IMR-90 (cell line): Measurements from ENCODE around the gene NPTN. TPM values are rescaled to one million over a fixed set of nuclear protein-coding genes. Genes with fewer than 3 reads are reported as not detected.

Experiments
- ATAC-seq: fragments of 200-7000 bp; cut with Tn5 transposase; 2 replicates; pipeline ENCODE4 v1.9.1; 2020; ENCODE audit warnings: low read depth, mild to moderate bottlenecking, moderate library complexity
- BruUV-seq: library from RNA; stranded (reverse); fragments of 400-500 nt; replicated peaks from 2 replicates; lab custom pipeline; 2021; lab: Mats Ljungman, UMichigan
- CTCF ChIA-PET: fragments of 300-600 bp; formaldehyde crosslinking; extraction: SDS; loops from one replicate; lab custom pipeline; 2021; ENCODE audit warnings: antibody characterized with exemption; lab: Yijun Ruan, JAX
- POLR2A ChIA-PET: fragments of 300-600 bp; sonication (Branson Sonifier 250); formaldehyde crosslinking; loops from one replicate; lab custom pipeline; 2022; ENCODE audit warnings: antibody characterized with exemption; ENCODE audit not compliant: unreplicated experiment; lab: Charles Lee
- DNase-seq: peaks from one replicate; pipeline ENCODE4 v3.0.0; 2013
- H2AFZ ChIP-seq: replicated peaks from 2 replicates; pipeline ENCODE3; 2013; ENCODE audit warnings: low read length, mild to moderate bottlenecking; ENCODE audit not compliant: poor library complexity
- H2AK5ac ChIP-seq: 2 replicates; pipeline ENCODE4 v1.6.1; 2013; ENCODE audit warnings: low read depth, low read length, inconsistent platforms
- H2AK9ac ChIP-seq: replicated peaks from 2 replicates; pipeline ENCODE3; 2013; ENCODE audit warnings: mild to moderate bottlenecking, low read depth, low read length, moderate library complexity; ENCODE audit not compliant: poor library complexity
- H2BK120ac ChIP-seq: 2 replicates; pipeline ENCODE4 v1.6.1; 2013; ENCODE audit warnings: low read depth, low read length, inconsistent platforms
- H2BK15ac ChIP-seq: 3 replicates; pipeline ENCODE4 v1.6.1; 2013; ENCODE audit warnings: low read depth, low read length, inconsistent platforms
- H2BK20ac ChIP-seq: 2 replicates; pipeline ENCODE4 v1.6.1; 2013; ENCODE audit warnings: low read depth, mild to moderate bottlenecking, inconsistent platforms, low read length, moderate library complexity
- H2BK5ac ChIP-seq: 2 replicates; pipeline ENCODE4 v1.6.1; 2013; ENCODE audit warnings: mild to moderate bottlenecking, low read depth, low read length, inconsistent platforms; ENCODE audit not compliant: poor library complexity, severe bottlenecking
- H3K14ac ChIP-seq: replicated peaks from 2 replicates; pipeline ENCODE4 v1.6.1; 2013; ENCODE audit warnings: low read depth, low read length, inconsistent platforms
- H3K18ac ChIP-seq: 2 replicates; pipeline ENCODE4 v1.6.1; 2013; ENCODE audit warnings: low read depth, low read length, control low read depth
- H3K23ac ChIP-seq: 2 replicates; pipeline ENCODE4 v1.6.1; 2013; ENCODE audit warnings: low read depth, low read length, inconsistent platforms
- H3K27ac ChIP-seq: 2 replicates; pipeline ENCODE4 v1.5.1; 2013; ENCODE audit warnings: mild to moderate bottlenecking, control low read depth, low read length; ENCODE audit not compliant: insufficient read depth
- H3K27me3 ChIP-seq: 2 replicates; pipeline ENCODE4 v1.6.1; 2013; ENCODE audit warnings: low read length; ENCODE audit not compliant: control insufficient read depth, insufficient read depth
- H3K36me3 ChIP-seq: 2 replicates; pipeline ENCODE4 v1.6.1; 2013; ENCODE audit warnings: low read length, mixed read lengths; ENCODE audit not compliant: control insufficient read depth, insufficient read depth
- H3K4ac ChIP-seq: 2 replicates; pipeline ENCODE4 v1.6.1; 2013; ENCODE audit warnings: low read depth, low read length, inconsistent platforms
- H3K4me1 ChIP-seq: 2 replicates; pipeline ENCODE4 v1.6.1; 2013; ENCODE audit warnings: low read length, mixed read lengths; ENCODE audit not compliant: control insufficient read depth, insufficient read depth
- H3K4me2 ChIP-seq: 2 replicates; pipeline ENCODE4 v1.6.1; 2013; ENCODE audit warnings: low read depth, mild to moderate bottlenecking, control low read depth, low read length, moderate library complexity
- H3K4me3 ChIP-seq: 2 replicates; pipeline ENCODE4 v1.5.1; 2013; ENCODE audit warnings: low read depth, mild to moderate bottlenecking, control low read depth, low read length, moderate library complexity; ENCODE audit not compliant: insufficient read depth
- H3K56ac ChIP-seq: 2 replicates; pipeline ENCODE4 v1.6.1; 2013; ENCODE audit warnings: low read length, inconsistent platforms; ENCODE audit not compliant: insufficient read depth; ENCODE audit errors: extremely low read depth
- H3K79me1 ChIP-seq, 2 experiments: 2 replicates each; pipeline ENCODE4 v1.6.1; 2013; ENCODE audit warnings: low read length in 2 of 2, inconsistent platforms in 1 of 2, low read depth in 1 of 2
- H3K9ac ChIP-seq: 2 replicates; pipeline ENCODE4 v1.6.1; 2013; ENCODE audit warnings: low read depth, low read length, control low read depth
- H3K9me1 ChIP-seq: 2 replicates; pipeline ENCODE4 v1.6.1; 2013; ENCODE audit warnings: low read length, inconsistent platforms; ENCODE audit not compliant: insufficient read depth
- H3K9me3 ChIP-seq: 2 replicates; pipeline ENCODE4 v1.6.1; 2013; ENCODE audit warnings: low read length; ENCODE audit not compliant: control insufficient read depth, insufficient read depth
- H4K20me1 ChIP-seq: 2 replicates; pipeline ENCODE4 v1.6.1; 2013; ENCODE audit warnings: low read length, inconsistent platforms; ENCODE audit not compliant: insufficient read depth
- H4K5ac ChIP-seq: 2 replicates; pipeline ENCODE4 v1.6.1; 2013; ENCODE audit warnings: mild to moderate bottlenecking, low read depth, low read length, control low read depth
- H4K8ac ChIP-seq, 2 experiments: 2 replicates each; pipeline ENCODE4 v1.6.1; 2013; ENCODE audit warnings: low read depth in 2 of 2, low read length in 2 of 2, control low read depth in 1 of 2, inconsistent platforms in 1 of 2
- H4K91ac ChIP-seq: 2 replicates; pipeline ENCODE4 v1.6.1; 2013; ENCODE audit warnings: low read depth, low read length, inconsistent platforms; ENCODE audit not compliant: insufficient read depth
- CEBPB ChIP-seq: IDR thresholded peaks from 2 replicates; pipeline ENCODE4 v1.6.1; 2012; ENCODE audit warnings: low read depth, low read length, improper control_type of control experiment
- CHD1 ChIP-seq: IDR thresholded peaks from 2 replicates; pipeline ENCODE4 v1.6.1; 2012; ENCODE audit warnings: low read depth, low read length, improper control_type of control experiment
- FOS ChIP-seq: fragments of 150-350 bp; IDR thresholded peaks from 2 replicates; pipeline ENCODE4 v1.6.1; 2016; ENCODE audit warnings: low read depth, low read length
- MAFK ChIP-seq: IDR thresholded peaks from 2 replicates; pipeline ENCODE4 v1.6.1; 2012; ENCODE audit warnings: low read depth, low read length, improper control_type of control experiment
- MXI1 ChIP-seq: IDR thresholded peaks from 2 replicates; pipeline ENCODE4 v1.6.1; 2012; ENCODE audit warnings: low read depth, mild to moderate bottlenecking, low read length, moderate library complexity, borderline replicate concordance
- NFE2L2 ChIP-seq: fragments of 150-350 bp; IDR thresholded peaks from 2 replicates; pipeline ENCODE4 v1.6.1; 2016; ENCODE audit warnings: low read depth, mild to moderate bottlenecking, low read length
- POLR2A ChIP-seq: IDR thresholded peaks from 2 replicates; pipeline ENCODE4 v1.6.1; 2012; ENCODE audit warnings: mild to moderate bottlenecking, low read depth, low read length
- RAD21 ChIP-seq: IDR thresholded peaks from 2 replicates; pipeline ENCODE4 v1.6.1; 2012; ENCODE audit warnings: low read length, improper control_type of control experiment
- RCOR1 ChIP-seq: IDR thresholded peaks from 2 replicates; pipeline ENCODE4 v1.6.1; 2012; ENCODE audit warnings: mild to moderate bottlenecking, low read length, improper control_type of control experiment; ENCODE audit not compliant: insufficient replicate concordance
- RFX5 ChIP-seq: IDR thresholded peaks from 2 replicates; pipeline ENCODE4 v1.8.0; 2012; ENCODE audit warnings: low read depth, mild to moderate bottlenecking, low read length, moderate library complexity
- WGBS, 2 experiments: methylation state at CpG; one replicate each; pipeline versions ENCODE4 v1.1.5 to v1.1.7; 2013; ENCODE audit warnings: missing lambda C conversion rate in 2 of 2; ENCODE audit not compliant: insufficient read length in 1 of 2; ENCODE audit errors: extremely low coverage in 2 of 2; 5-methylcytosine and 5-hydroxymethylcytosine counted together
- dilution Hi-C: fragments of 300-500 bp; cut with HindIII; formaldehyde crosslinking; loops from one replicate; pipeline ENCODE4 v1.14.3; 2018; ENCODE audit warnings: low sequenced_read_pairs; ENCODE audit not compliant: unreplicated experiment
- in situ Hi-C: fragments of 300-500 bp; cut with MboI; formaldehyde crosslinking; loops from 3 replicates; pipeline ENCODE4 v1.14.3; 2019; ENCODE audit warnings: low sequenced_read_pairs, inconsistent platforms, mixed read lengths
- intact Hi-C: fragments of 100-400 bp; cut with micrococcal nuclease; formaldehyde crosslinking; loops from 2 replicates; pipeline ENCODE4 v1.10.0; 2022
- polyA plus RNA-seq, 3 experiments: library from polyadenylated mRNA; depleted of rRNA; stranded (reverse); fragments of >200 nt; gene quantifications; 2 replicates each; pipeline ENCODE4 v1.2.3, GENCODE V29; 2012; ENCODE audit warnings: low replicate concordance in 1 of 3
- total RNA-seq: library from RNA; depleted of rRNA; stranded (reverse); fragments of >200 nt; gene quantifications from 2 replicates; pipeline ENCODE4 v1.2.3, GENCODE V29; 2012
- TF ChIP-seq, protein P1 (sequence below): fragments of 150-350 bp; IDR thresholded peaks from 2 replicates; pipeline ENCODE4 v1.6.1; 2017; ENCODE audit warnings: mild to moderate bottlenecking, antibody characterized with exemption, low read length, low read depth
- TF ChIP-seq, protein P2 (sequence below): conservative IDR thresholded peaks from 2 replicates; pipeline ENCODE4 v1.5.1; 2012; ENCODE audit warnings: mild to moderate bottlenecking, low read depth, low read length, improper control_type of control experiment

The NPTN gene
- total and polyA plus RNA-seq, 2 of the 4 experiments (the other 2 are of a cell fraction), result 171 to 329 TPM

DNA sequence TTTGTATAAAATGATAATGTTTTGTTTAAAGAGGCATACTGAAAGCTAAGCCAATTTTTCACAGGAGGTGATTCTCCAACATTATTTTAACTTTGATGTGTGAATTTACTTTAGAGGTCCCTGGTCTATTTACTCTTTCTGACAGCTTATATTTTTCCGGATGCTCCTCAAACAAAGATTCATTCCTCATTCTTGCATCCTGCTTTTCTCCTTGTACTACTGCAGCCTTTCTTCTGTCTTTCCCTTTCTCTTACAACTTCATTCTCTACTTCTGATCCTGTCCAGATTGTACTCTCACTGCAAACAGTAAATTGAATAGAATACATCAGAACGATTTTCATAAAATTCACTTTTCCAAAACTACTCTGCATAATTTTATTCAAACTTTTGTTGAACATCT is 5.1 kb downstream of the NPTN start (continued):
- TF ChIP-seq, protein P1, sequence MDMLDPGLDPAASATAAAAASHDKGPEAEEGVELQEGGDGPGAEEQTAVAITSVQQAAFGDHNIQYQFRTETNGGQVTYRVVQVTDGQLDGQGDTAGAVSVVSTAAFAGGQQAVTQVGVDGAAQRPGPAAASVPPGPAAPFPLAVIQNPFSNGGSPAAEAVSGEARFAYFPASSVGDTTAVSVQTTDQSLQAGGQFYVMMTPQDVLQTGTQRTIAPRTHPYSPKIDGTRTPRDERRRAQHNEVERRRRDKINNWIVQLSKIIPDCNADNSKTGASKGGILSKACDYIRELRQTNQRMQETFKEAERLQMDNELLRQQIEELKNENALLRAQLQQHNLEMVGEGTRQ, result no peak
- no peak for TF ChIP-seq MAFK

DNA sequence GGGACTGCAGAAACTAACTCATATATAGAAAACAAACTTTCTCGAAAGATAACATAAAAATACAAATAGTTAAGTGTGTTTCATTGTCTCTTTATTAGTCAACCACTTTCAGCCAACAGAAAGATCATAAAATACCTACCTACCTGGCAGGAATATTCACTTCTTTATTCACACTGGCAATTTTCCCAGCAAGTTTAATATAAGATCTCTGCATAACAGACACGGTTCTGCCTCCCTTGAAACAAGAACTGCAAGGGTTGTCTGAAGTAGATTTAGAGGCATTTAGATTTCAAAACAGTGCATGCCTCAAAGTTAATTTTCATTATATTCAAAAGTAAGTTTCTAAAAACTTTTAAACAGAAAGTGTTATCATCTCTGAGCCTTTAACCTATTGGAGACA is 7.1 kb downstream of the NPTN start:
- no peak overlapping the region for H3K23ac ChIP-seq
- H2AK9ac ChIP-seq, result no peak overlapping the region
- no peak overlapping the region for H2AK5ac ChIP-seq
- H3K4ac ChIP-seq, result no peak overlapping the region
- H4K91ac ChIP-seq, result no peak overlapping the region
- H4K5ac ChIP-seq, result no peak overlapping the region
- H2BK5ac ChIP-seq, result no peak overlapping the region
- no peaks in the 10 kb centered on the region for H3K9me3 ChIP-seq
- no peak overlapping the region for H3K4me3 ChIP-seq
- dilution Hi-C loops, result no loop called here
- no peak overlapping the region for H3K9ac ChIP-seq
- no peak overlapping the region for H4K8ac ChIP-seq
- no peak overlapping the region for H3K56ac ChIP-seq
- H3K18ac ChIP-seq, result no peak overlapping the region
- TF ChIP-seq POLR2A, result no peak
- TF ChIP-seq FOS, result no peak
- TF ChIP-seq RAD21, result no peak
- TF ChIP-seq, protein P2, sequence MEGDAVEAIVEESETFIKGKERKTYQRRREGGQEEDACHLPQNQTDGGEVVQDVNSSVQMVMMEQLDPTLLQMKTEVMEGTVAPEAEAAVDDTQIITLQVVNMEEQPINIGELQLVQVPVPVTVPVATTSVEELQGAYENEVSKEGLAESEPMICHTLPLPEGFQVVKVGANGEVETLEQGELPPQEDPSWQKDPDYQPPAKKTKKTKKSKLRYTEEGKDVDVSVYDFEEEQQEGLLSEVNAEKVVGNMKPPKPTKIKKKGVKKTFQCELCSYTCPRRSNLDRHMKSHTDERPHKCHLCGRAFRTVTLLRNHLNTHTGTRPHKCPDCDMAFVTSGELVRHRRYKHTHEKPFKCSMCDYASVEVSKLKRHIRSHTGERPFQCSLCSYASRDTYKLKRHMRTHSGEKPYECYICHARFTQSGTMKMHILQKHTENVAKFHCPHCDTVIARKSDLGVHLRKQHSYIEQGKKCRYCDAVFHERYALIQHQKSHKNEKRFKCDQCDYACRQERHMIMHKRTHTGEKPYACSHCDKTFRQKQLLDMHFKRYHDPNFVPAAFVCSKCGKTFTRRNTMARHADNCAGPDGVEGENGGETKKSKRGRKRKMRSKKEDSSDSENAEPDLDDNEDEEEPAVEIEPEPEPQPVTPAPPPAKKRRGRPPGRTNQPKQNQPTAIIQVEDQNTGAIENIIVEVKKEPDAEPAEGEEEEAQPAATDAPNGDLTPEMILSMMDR, result no peak
- no peak for TF ChIP-seq CEBPB
- no peak for TF ChIP-seq CHD1
- TF ChIP-seq RCOR1, result no peak
- TF ChIP-seq RFX5, result no peak
- no peak for TF ChIP-seq MXI1
- TF ChIP-seq, protein P1, result no peak
- no peak for TF ChIP-seq NFE2L2
- ChIA-PET CTCF (no interaction called here), POLR2A (no interaction called here)
- peaks cover 5% of the 10 kb centered on the region for H3K9me1 ChIP-seq
- ATAC-seq (no peak), DNase-seq (no peak)
- no peak overlapping the region for H3K27ac ChIP-seq
- WGBS, 2 experiments, result no CpG with 5 or more reads among the region's 2 CpGs
- peaks cover 88% of the 10 kb centered on the region for H4K20me1 ChIP-seq
- intact Hi-C loops, result no loop called here
- H3K14ac ChIP-seq, result no peak overlapping the region
- in situ Hi-C loops, result no loop called here
- no peak overlapping the region for H2BK15ac ChIP-seq
- no peaks in the 10 kb centered on the region for H3K27me3 ChIP-seq
- peaks cover 13 to 63% of the 10 kb centered on the region in 2 experiments; a peak in 3 of 4 replicates for H3K79me1 ChIP-seq
- no peak overlapping the region for H3K4me2 ChIP-seq
- no peak overlapping the region for H2BK120ac ChIP-seq
- no peak overlapping the region for H2AFZ ChIP-seq
- H3K4me1 ChIP-seq, result peaks cover 8% of the 10 kb centered on the region
- H2BK20ac ChIP-seq, result no peak overlapping the region
- BruUV-seq, result no TSS peak
- no peaks in the 10 kb centered on the region for H3K36me3 ChIP-seq
